ENCODE measurements around the gene A2ML1.
"Not testable (repeated sequence)": the region's sequence is repeated elsewhere in the genome, so short reads cannot be mapped to it uniquely, and the experiment has no call there.

The A2ML1 gene

GRCh38 chr12:8822298-8822697 lies at the start of gene A2ML1:
Gene A2ML1 (plus strand): TSS chr12:8822621. CDS start chr12:8822652, 31 bp downstream.
- DNase-seq (ENCODE audit: low read depth): no peak

GRCh38 chr12:8773461-8773860 lies 49.0 kb upstream of the A2ML1 start:
- no peak for DNase-seq (ENCODE audit: low read depth)

- no peak for DNase-seq (ENCODE audit: low read depth)
Observed at GRCh38 chr12:8779281-8779680, 43.1 kb upstream of the A2ML1 start.

- no peak for DNase-seq (ENCODE audit: low read depth)
Observed at GRCh38 chr12:8779862-8780261, 42.6 kb upstream of the A2ML1 start.

GRCh38 chr12:8780389-8780788 lies 42.0 kb upstream of the A2ML1 start:
- DNase-seq (ENCODE audit: low read depth): peak; percentile 36

- no peak for DNase-seq (ENCODE audit: low read depth)
Observed at GRCh38 chr12:8781381-8782127, 40.9 kb upstream of the A2ML1 start.

- no peak for DNase-seq (ENCODE audit: low read depth)
Observed at GRCh38 chr12:8784290-8784888, 38.0 kb upstream of the A2ML1 start.

GRCh38 chr12:8785499-8785898 lies 36.9 kb upstream of the A2ML1 start:
- DNase-seq (ENCODE audit: low read depth): no peak

GRCh38 chr12:8787206-8787605 lies 35.2 kb upstream of the A2ML1 start:
- DNase-seq (ENCODE audit: low read depth): not testable (repeated sequence)

- DNase-seq (ENCODE audit: low read depth): not testable (repeated sequence)
Observed at GRCh38 chr12:8788706-8789105, 33.7 kb upstream of the A2ML1 start.

- DNase-seq (ENCODE audit: low read depth): not testable (repeated sequence)
Observed at GRCh38 chr12:8789341-8790013, 32.9 kb upstream of the A2ML1 start.

- DNase-seq (ENCODE audit: low read depth): not testable (repeated sequence)
Observed at GRCh38 chr12:8793226-8793625, 29.2 kb upstream of the A2ML1 start.

GRCh38 chr12:8794611-8795010 lies 27.8 kb upstream of the A2ML1 start:
- DNase-seq (ENCODE audit: low read depth): not testable (repeated sequence)

GRCh38 chr12:8796831-8797626 lies 25.4 kb upstream of the A2ML1 start:
- DNase-seq (ENCODE audit: low read depth): no peak

GRCh38 chr12:8801213-8801612 lies 21.2 kb upstream of the A2ML1 start:
- not testable (repeated sequence) for DNase-seq (ENCODE audit: low read depth)

- not testable (repeated sequence) for DNase-seq (ENCODE audit: low read depth)
Observed at GRCh38 chr12:8804833-8805232, 17.6 kb upstream of the A2ML1 start.

GRCh38 chr12:8805487-8805886 lies 16.9 kb upstream of the A2ML1 start:
- not testable (repeated sequence) for DNase-seq (ENCODE audit: low read depth)

- not testable (repeated sequence) for DNase-seq (ENCODE audit: low read depth)
Observed at GRCh38 chr12:8807084-8807483, 15.3 kb upstream of the A2ML1 start.

- DNase-seq (ENCODE audit: low read depth): not testable (repeated sequence)
Observed at GRCh38 chr12:8810112-8810511, 12.3 kb upstream of the A2ML1 start.

GRCh38 chr12:8813572-8814357 lies 8.7 kb upstream of the A2ML1 start:
- DNase-seq (ENCODE audit: low read depth): no peak

- DNase-seq (ENCODE audit: low read depth): no peak
Observed at GRCh38 chr12:8816448-8817050, 5.9 kb upstream of the A2ML1 start.

Data from ELR (cell line).